Thymus (tissue), 11 donors: ENCODE results near the gene PANK2. TPM values are rescaled to one million over a fixed set of nuclear protein-coding genes. Genes with fewer than 3 reads are reported as not detected.
"Not testable (repeated sequence)": the region's sequence is repeated elsewhere in the genome, so short reads cannot be mapped to it uniquely, and the experiment has no call there.

Experiments
- DNase-seq, 9 donors: peaks; one replicate each; pipeline ENCODE4 v3.0.0-alpha.2; 2013; ENCODE audit warnings: low spot score in 9 of 9, low read depth in 6 of 9, missing footprints in 1 of 9
- H3K27ac ChIP-seq, 2 donors: one replicate each; pipeline ENCODE4 v1.5.1; 2013; ENCODE audit warnings: control low read depth in 1 of 2, low read depth in 1 of 2, low read length in 1 of 2, mild to moderate bottlenecking in 1 of 2, moderate library complexity in 1 of 2
- H3K27me3 ChIP-seq, 2 donors: one replicate each; pipeline ENCODE4 v1.5.1; 2013; ENCODE audit warnings: low read length in 1 of 2; ENCODE audit not compliant: control insufficient read depth in 2 of 2, insufficient read depth in 1 of 2
- H3K36me3 ChIP-seq, 2 donors: one replicate each; pipeline ENCODE4 v1.5.1; 2013; ENCODE audit warnings: low read length in 1 of 2, mild to moderate bottlenecking in 1 of 2, moderate library complexity in 1 of 2; ENCODE audit not compliant: control insufficient read depth in 2 of 2, insufficient read depth in 2 of 2
- H3K4me1 ChIP-seq, 2 donors: one replicate each; pipeline ENCODE4 v1.5.1; 2013; ENCODE audit warnings: low read length in 2 of 2; ENCODE audit not compliant: control insufficient read depth in 2 of 2, insufficient read depth in 2 of 2
- H3K4me3 ChIP-seq, 2 donors: one replicate each; pipeline ENCODE4 v1.5.1; 2013; ENCODE audit warnings: low read length in 2 of 2, control low read depth in 1 of 2, mild to moderate bottlenecking in 1 of 2
- H3K9me3 ChIP-seq, 2 donors: one replicate each; pipeline ENCODE4 v1.5.1; 2013; ENCODE audit warnings: low read length in 1 of 2, mild to moderate bottlenecking in 1 of 2; ENCODE audit not compliant: control insufficient read depth in 2 of 2, insufficient read depth in 1 of 2
- WGBS: extraction: QIAGEN DNeasy Blood & Tissue Kit; methylation state at CpG from one replicate; pipeline ENCODE4 v1.1.7; 2013; 5-methylcytosine and 5-hydroxymethylcytosine counted together
- polyA plus RNA-seq: library from polyadenylated mRNA; stranded (reverse); fragments of 200-250 nt; gene quantifications from one replicate; pipeline ENCODE4 v1.2.3, GENCODE V29; 2013
- total RNA-seq: library from RNA; stranded (reverse); fragments of 120-200 nt; gene quantifications from one replicate; pipeline ENCODE4 v1.2.4, GENCODE V29; 2013
- donor health status: healthy.

PANK2 gene
- total and polyA plus RNA-seq, 2 donors: 36.9 to 40.6 TPM

GRCh38 chr20:3890999-3891929, 2.1 kb downstream of the PANK2 start:
- peak overlapping the region; percentile 37 to 40 for H3K27ac ChIP-seq

GRCh38 chr20:3894796-3895195, 5.6 kb downstream of the PANK2 start:
- DNase-seq: no peak
- Histone ChIP-seq H3K27me3 (no peaks in the 10 kb centered on the region), H3K4me3 (no peak overlapping the region), H3K4me1 (peaks cover 19 to 26% of the 10 kb centered on the region in 2 donors), H3K27ac (no peak overlapping the region), H3K36me3 (peaks cover 14 to 30% of the 10 kb centered on the region in 2 donors), H3K9me3 (no peaks in the 10 kb centered on the region)
- 94% methylated on average over 5 of the region's 5 CpGs for WGBS

More at GRCh38 chr20:3890999-3891929, 2.1 kb downstream of the PANK2 start:
- H3K4me1 ChIP-seq: peaks cover 19 to 33% of the 10 kb centered on the region in 2 donors
- DNase-seq: no peak
- H3K4me3 ChIP-seq: peak overlapping the region; percentile 96 to 98
- peaks cover 13 to 20% of the 10 kb centered on the region in 2 donors for H3K36me3 ChIP-seq
- no peaks in the 10 kb centered on the region for H3K9me3 ChIP-seq
- H3K27me3 ChIP-seq: no peaks in the 10 kb centered on the region
- 78% methylated on average over 16 of the region's 16 CpGs for WGBS

- peak overlapping the region in 1 of 2 donors; percentile 52 for H3K27ac ChIP-seq
Observed at GRCh38 chr20:3896302-3896701, 7.1 kb downstream of the PANK2 start.

GRCh38 chr20:3896853-3897583, 7.8 kb downstream of the PANK2 start:
- 93% methylated on average over 10 of the region's 10 CpGs for WGBS

More at GRCh38 chr20:3896302-3896701, 7.1 kb downstream of the PANK2 start:
- Histone ChIP-seq H3K4me3 (no peak overlapping the region), H3K9me3 (no peaks in the 10 kb centered on the region), H3K4me1 (peaks cover 7 to 25% of the 10 kb centered on the region in 2 donors), H3K36me3 (peaks cover 14 to 27% of the 10 kb centered on the region in 2 donors), H3K27me3 (no peaks in the 10 kb centered on the region)
- no peak for DNase-seq
- 81% methylated on average over 4 of the region's 4 CpGs for WGBS

GRCh38 chr20:3898181-3898580, 9.0 kb downstream of the PANK2 start:
- Histone ChIP-seq H3K4me1 (peaks cover 3 to 12% of the 10 kb centered on the region in 2 donors), H3K36me3 (peaks cover 14 to 17% of the 10 kb centered on the region in 2 donors)
- not testable (repeated sequence) for H3K27ac ChIP-seq, H3K27me3 ChIP-seq, H3K9me3 ChIP-seq, DNase-seq, H3K4me3 ChIP-seq
- WGBS: 98% methylated on average over 9 of the region's 9 CpGs

More at GRCh38 chr20:3896853-3897583, 7.8 kb downstream of the PANK2 start:
- Histone ChIP-seq H3K4me3 (no peak overlapping the region), H3K4me1 (peaks cover 6 to 20% of the 10 kb centered on the region in 2 donors), H3K9me3 (no peaks in the 10 kb centered on the region), H3K27ac (no peak overlapping the region), H3K36me3 (peaks cover 14 to 21% of the 10 kb centered on the region in 2 donors), H3K27me3 (no peaks in the 10 kb centered on the region)
- no peak for DNase-seq

GRCh38 chr20:3898639-3899038, 9.5 kb downstream of the PANK2 start:
- no peak overlapping the region for H3K27ac ChIP-seq
- peaks cover 0 to 11% of the 10 kb centered on the region in 2 donors for H3K4me1 ChIP-seq
- no peaks in the 10 kb centered on the region for H3K27me3 ChIP-seq
- WGBS: 93% methylated on average over 4 of the region's 4 CpGs
- DNase-seq: no peak
- no peaks in the 10 kb centered on the region for H3K9me3 ChIP-seq
- no peak overlapping the region for H3K4me3 ChIP-seq
- H3K36me3 ChIP-seq: peaks cover 11 to 15% of the 10 kb centered on the region in 2 donors

- peaks cover 0 to 7% of the 10 kb centered on the region in 2 donors for H3K4me1 ChIP-seq
- no peaks in the 10 kb centered on the region for H3K27me3 ChIP-seq
- WGBS: 92% methylated on average over 3 of the region's 3 CpGs
- no peaks in the 10 kb centered on the region for H3K9me3 ChIP-seq
- H3K4me3 ChIP-seq: no peak overlapping the region
- no peak for DNase-seq
- peak overlapping the region in 1 of 2 donors; percentile 49 for H3K27ac ChIP-seq
- peaks cover 8 to 11% of the 10 kb centered on the region in 2 donors for H3K36me3 ChIP-seq
Observed at GRCh38 chr20:3900187-3900604, 11.0 kb downstream of the PANK2 start.

- no peaks in the 10 kb centered on the region for H3K27me3 ChIP-seq
- no peaks in the 10 kb centered on the region for H3K9me3 ChIP-seq
- H3K4me1 ChIP-seq: peaks cover 0 to 7% of the 10 kb centered on the region in 2 donors
- peaks cover 8 to 14% of the 10 kb centered on the region in 2 donors for H3K36me3 ChIP-seq
- DNase-seq: no peak
- no peak overlapping the region for H3K27ac ChIP-seq
- no peak overlapping the region for H3K4me3 ChIP-seq
- 61% methylated on average over 3 of the region's 3 CpGs for WGBS
Observed at GRCh38 chr20:3901028-3901705, 12.0 kb downstream of the PANK2 start.
